ENCODE data around the gene PDE4B.
"Not testable (repeated sequence)": the region's sequence is repeated elsewhere in the genome, so short reads cannot be mapped to it uniquely, and the experiment has no call there.

The PDE4B gene

GRCh38 chr1:66402194-66402593, 609.5 kb downstream of the PDE4B start:
- Histone ChIP-seq H3K4me2 (no peak overlapping the region), H4K20me1 (ENCODE audit: insufficient read depth) (no peaks in the 10 kb centered on the region), H3K27me3 (ENCODE audit: insufficient read depth, low read depth) (no peaks in the 10 kb centered on the region), H3K4me3 (IDR thresholded peaks at IDR 0.05; ENCODE audit: insufficient read depth, low read depth, low read length) (no peak overlapping the region), H2AFZ (ENCODE audit: low read depth) (no peak overlapping the region), H3K9ac (no peak overlapping the region), H3K79me2 (ENCODE audit: insufficient read depth, low read depth) (no peaks in the 10 kb centered on the region), H3K4me1 (ENCODE audit: low read depth, poor library complexity, severe bottlenecking) (no peaks in the 10 kb centered on the region), H3K27ac (no peak overlapping the region), H3K36me3 (ENCODE audit: insufficient read depth) (no peaks in the 10 kb centered on the region)
- TF ChIP-seq, protein P1, sequence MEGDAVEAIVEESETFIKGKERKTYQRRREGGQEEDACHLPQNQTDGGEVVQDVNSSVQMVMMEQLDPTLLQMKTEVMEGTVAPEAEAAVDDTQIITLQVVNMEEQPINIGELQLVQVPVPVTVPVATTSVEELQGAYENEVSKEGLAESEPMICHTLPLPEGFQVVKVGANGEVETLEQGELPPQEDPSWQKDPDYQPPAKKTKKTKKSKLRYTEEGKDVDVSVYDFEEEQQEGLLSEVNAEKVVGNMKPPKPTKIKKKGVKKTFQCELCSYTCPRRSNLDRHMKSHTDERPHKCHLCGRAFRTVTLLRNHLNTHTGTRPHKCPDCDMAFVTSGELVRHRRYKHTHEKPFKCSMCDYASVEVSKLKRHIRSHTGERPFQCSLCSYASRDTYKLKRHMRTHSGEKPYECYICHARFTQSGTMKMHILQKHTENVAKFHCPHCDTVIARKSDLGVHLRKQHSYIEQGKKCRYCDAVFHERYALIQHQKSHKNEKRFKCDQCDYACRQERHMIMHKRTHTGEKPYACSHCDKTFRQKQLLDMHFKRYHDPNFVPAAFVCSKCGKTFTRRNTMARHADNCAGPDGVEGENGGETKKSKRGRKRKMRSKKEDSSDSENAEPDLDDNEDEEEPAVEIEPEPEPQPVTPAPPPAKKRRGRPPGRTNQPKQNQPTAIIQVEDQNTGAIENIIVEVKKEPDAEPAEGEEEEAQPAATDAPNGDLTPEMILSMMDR (conservative IDR thresholded peaks at IDR 0.05; ENCODE audit: low read depth, low read length): no peak

GRCh38 chr1:66403007-66403731, 610.5 kb downstream of the PDE4B start:
- Histone ChIP-seq H3K27ac (no peak overlapping the region), H3K4me1 (ENCODE audit: low read depth, poor library complexity, severe bottlenecking) (no peaks in the 10 kb centered on the region), H3K4me3 (IDR thresholded peaks at IDR 0.05; ENCODE audit: insufficient read depth, low read depth, low read length) (no peak overlapping the region), H3K27me3 (ENCODE audit: insufficient read depth, low read depth) (no peaks in the 10 kb centered on the region), H4K20me1 (ENCODE audit: insufficient read depth) (no peaks in the 10 kb centered on the region), H3K79me2 (ENCODE audit: insufficient read depth, low read depth) (no peaks in the 10 kb centered on the region), H3K36me3 (ENCODE audit: insufficient read depth) (no peaks in the 10 kb centered on the region), H3K4me2 (no peak overlapping the region), H2AFZ (ENCODE audit: low read depth) (no peak overlapping the region), H3K9ac (no peak overlapping the region)
- TF ChIP-seq, protein P1 (conservative IDR thresholded peaks at IDR 0.05; ENCODE audit: low read depth, low read length): no peak

DNA sequence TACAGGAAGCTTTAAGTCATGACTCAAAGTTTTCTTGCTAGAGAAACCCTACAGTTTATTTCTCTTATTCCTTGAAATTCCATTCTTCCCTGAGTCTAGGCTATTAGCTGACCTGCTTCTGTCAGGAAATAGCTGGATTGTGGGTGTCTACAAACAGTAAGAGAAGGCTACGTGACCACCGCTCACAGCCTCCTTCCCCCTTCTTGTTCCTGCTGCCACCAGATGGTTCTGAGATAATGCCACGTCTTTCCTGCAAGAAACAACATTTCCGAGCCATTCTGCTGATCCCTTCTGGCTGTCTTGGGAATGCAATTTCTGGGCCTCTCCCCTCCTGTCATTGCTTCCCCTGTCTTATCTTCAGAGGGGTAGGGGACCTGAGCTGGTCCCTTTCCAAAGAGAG, 612.4 kb downstream of the PDE4B start:
- no peaks in the 10 kb centered on the region for H3K79me2 ChIP-seq (ENCODE audit: insufficient read depth, low read depth)
- H4K20me1 ChIP-seq (ENCODE audit: insufficient read depth): no peaks in the 10 kb centered on the region
- H3K4me1 ChIP-seq (ENCODE audit: low read depth, poor library complexity, severe bottlenecking): no peaks in the 10 kb centered on the region
- H3K4me2 ChIP-seq: no peak overlapping the region
- no peak overlapping the region for H3K9ac ChIP-seq
- no peak overlapping the region for H3K27ac ChIP-seq
- no peak overlapping the region for H2AFZ ChIP-seq (ENCODE audit: low read depth)
- TF ChIP-seq, protein P1 (conservative IDR thresholded peaks at IDR 0.05; ENCODE audit: low read depth, low read length): no peak
- no peaks in the 10 kb centered on the region for H3K36me3 ChIP-seq (ENCODE audit: insufficient read depth)
- H3K4me3 ChIP-seq (IDR thresholded peaks at IDR 0.05; ENCODE audit: insufficient read depth, low read depth, low read length): no peak overlapping the region
- no peaks in the 10 kb centered on the region for H3K27me3 ChIP-seq (ENCODE audit: insufficient read depth, low read depth)

DNA sequence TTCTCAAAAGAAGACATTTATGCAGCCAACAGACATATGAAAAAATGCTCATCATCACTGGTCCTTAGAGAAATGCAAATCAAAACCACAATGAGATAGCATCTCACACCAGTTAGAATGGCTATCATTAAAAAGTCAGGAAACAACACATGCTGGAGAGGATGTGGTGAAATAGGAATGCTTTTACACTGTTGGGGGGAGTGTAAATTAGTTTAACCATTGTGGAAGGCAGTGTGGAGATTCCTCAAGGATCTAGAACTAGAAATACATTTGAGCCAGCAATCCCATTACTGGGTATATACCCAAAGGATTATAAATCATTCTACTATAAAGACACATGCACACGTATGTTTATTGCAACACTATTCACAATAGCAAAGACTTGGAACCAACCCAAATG, 618.8 kb downstream of the PDE4B start:
- H3K27me3 ChIP-seq (ENCODE audit: insufficient read depth, low read depth); H3K4me2 ChIP-seq: not testable (repeated sequence)

GRCh38 chr1:66412704-66413103, 620.0 kb downstream of the PDE4B start:
- no peaks in the 10 kb centered on the region for H3K4me1 ChIP-seq (ENCODE audit: low read depth, poor library complexity, severe bottlenecking)
- H3K27ac ChIP-seq: no peak overlapping the region
- H3K4me2 ChIP-seq: no peak overlapping the region
- H3K4me3 ChIP-seq (IDR thresholded peaks at IDR 0.05; ENCODE audit: insufficient read depth, low read depth, low read length): no peak overlapping the region
- TF ChIP-seq, protein P1 (conservative IDR thresholded peaks at IDR 0.05; ENCODE audit: low read depth, low read length): no peak
- no peaks in the 10 kb centered on the region for H3K27me3 ChIP-seq (ENCODE audit: insufficient read depth, low read depth)
- H2AFZ ChIP-seq (ENCODE audit: low read depth): no peak overlapping the region
- no peaks in the 10 kb centered on the region for H3K36me3 ChIP-seq (ENCODE audit: insufficient read depth)
- no peaks in the 10 kb centered on the region for H4K20me1 ChIP-seq (ENCODE audit: insufficient read depth)
- H3K9ac ChIP-seq: no peak overlapping the region
- H3K79me2 ChIP-seq (ENCODE audit: insufficient read depth, low read depth): no peaks in the 10 kb centered on the region

More for the DNA sequence above, 618.8 kb downstream of the PDE4B start:
- H3K27ac ChIP-seq; H3K9ac ChIP-seq; H3K4me1 ChIP-seq (ENCODE audit: low read depth, poor library complexity, severe bottlenecking); H3K79me2 ChIP-seq (ENCODE audit: insufficient read depth, low read depth); H2AFZ ChIP-seq (ENCODE audit: low read depth); H3K4me3 ChIP-seq (IDR thresholded peaks at IDR 0.05; ENCODE audit: insufficient read depth, low read depth, low read length); H4K20me1 ChIP-seq (ENCODE audit: insufficient read depth); H3K36me3 ChIP-seq (ENCODE audit: insufficient read depth): not testable (repeated sequence)

Data from KMS-11 (cell line).